Psoas muscle (tissue), 8 donors: ENCODE results near the gene FLYWCH1. TPM values are rescaled to one million over a fixed set of nuclear protein-coding genes. Genes with fewer than 3 reads are reported as not detected.

ENCODE experiments used
- ATAC-seq, 4 donors: fragments of 200-7000 bp; cut with Tn5 transposase; one replicate each; pipeline ENCODE4 v1.9.1; 2020; ENCODE audit warnings: moderate library complexity in 3 of 4, mild to moderate bottlenecking in 2 of 4
- DNase-seq, 2 donors: peaks; one replicate each; pipeline ENCODE4 v3.0.0-alpha.2; 2020
- H3K27ac ChIP-seq: fragments of 200-600 bp; one replicate; pipeline ENCODE4 v1.8.0; 2022
- H3K27me3 ChIP-seq, 3 donors: fragments of 200-600 bp in 1 of 3; one replicate each; pipeline versions ENCODE4 v1.6.1 to v1.8.0; 2013 to 2022; ENCODE audit warnings: low read length in 2 of 3, mild to moderate bottlenecking in 2 of 3, moderate library complexity in 1 of 3; ENCODE audit not compliant: insufficient read depth in 3 of 3
- H3K36me3 ChIP-seq, 2 donors: fragments of 200-600 bp in 1 of 2; one replicate each; pipeline versions ENCODE4 v1.6.1 to v1.8.0; 2013 to 2022; ENCODE audit warnings: low read depth in 1 of 2, mild to moderate bottlenecking in 1 of 2, moderate library complexity in 1 of 2; ENCODE audit not compliant: insufficient read depth in 1 of 2
- H3K4me1 ChIP-seq: fragments of 200-600 bp; one replicate; pipeline ENCODE4 v1.8.0; 2022
- H3K4me3 ChIP-seq: fragments of 200-600 bp; one replicate; pipeline ENCODE4 v1.8.0; 2022; ENCODE audit warnings: mild to moderate bottlenecking
- H3K9me3 ChIP-seq: fragments of 200-600 bp; one replicate; pipeline ENCODE4 v1.8.0; 2022
- WGBS, 3 donors: extraction: QIAGEN DNeasy Blood & Tissue Kit; methylation state at CpG; one replicate each; pipeline versions ENCODE4 v1.1.6 to v1.1.7; 2013; 5-methylcytosine and 5-hydroxymethylcytosine counted together
- intact Hi-C, 2 donors: fragments of 100-400 bp; cut with DNase I; formaldehyde crosslinking; loops; one replicate each; pipeline versions ENCODE4 v1.11.0 to v1.14.2; 2022
- polyA plus RNA-seq, 3 donors: library from polyadenylated mRNA; stranded (reverse); fragments of 200-250 nt; gene quantifications; one replicate each; pipeline ENCODE4 v1.2.3, GENCODE V29; 2013
- total RNA-seq, 4 donors: library from RNA; stranded (reverse); fragmentation: NEBNext Ultra II Directional in 2 of 4; extraction: Animal tissue kit (Norgen Biotek cat#: 25700) in 2 of 4; gene quantifications; one replicate each; pipeline versions ENCODE4 v1.2.1 to v1.2.4, GENCODE V29; 2021 to 2023
- TF ChIP-seq, protein P1 (sequence below): fragments of 200-600 bp; IDR thresholded peaks from one replicate; pipeline ENCODE4 v1.8.0; 2022; ENCODE audit warnings: antibody characterized with exemption
- donor health status: healthy with polysubstance abuse.
- donor health status: DM: no; HTN: no; CAD: no; lungs with moderate emphysema.
- donor health status: Bipolar disorder and iron deficiency.
- donor health status: healthy.
- donor health status: DM: yes; HTN: yes; CAD: no.
- donor health status: DM: no; HTN: no; CAD: no.
- donor health status: DM: no; HTN: no; CAD: no.
- donor health status: DM: yes; HTN: yes; CAD: no.

The FLYWCH1 gene
- total and polyA plus RNA-seq, 7 donors = 21.2 to 65.2 (median 38.2) TPM

GRCh38 chr16:2975161-2975795 is 63.5 kb downstream of the FLYWCH1 start:
- intact Hi-C loops = no loop called here
- Histone ChIP-seq H3K4me1 (peaks cover 7% of the 10 kb centered on the region), H3K27ac (no peak overlapping the region), H3K36me3 (no peaks in the 10 kb centered on the region), H3K27me3 (peaks cover 0 to 6% (median 2%) of the 10 kb centered on the region in 3 donors), H3K4me3 (no peak overlapping the region), H3K9me3 (no peaks in the 10 kb centered on the region)
- 94 to 96% (median 96%) methylated on average over 28 of the region's 28 CpGs for WGBS, 3 donors
- no peak for ATAC-seq
- TF ChIP-seq, protein P1, sequence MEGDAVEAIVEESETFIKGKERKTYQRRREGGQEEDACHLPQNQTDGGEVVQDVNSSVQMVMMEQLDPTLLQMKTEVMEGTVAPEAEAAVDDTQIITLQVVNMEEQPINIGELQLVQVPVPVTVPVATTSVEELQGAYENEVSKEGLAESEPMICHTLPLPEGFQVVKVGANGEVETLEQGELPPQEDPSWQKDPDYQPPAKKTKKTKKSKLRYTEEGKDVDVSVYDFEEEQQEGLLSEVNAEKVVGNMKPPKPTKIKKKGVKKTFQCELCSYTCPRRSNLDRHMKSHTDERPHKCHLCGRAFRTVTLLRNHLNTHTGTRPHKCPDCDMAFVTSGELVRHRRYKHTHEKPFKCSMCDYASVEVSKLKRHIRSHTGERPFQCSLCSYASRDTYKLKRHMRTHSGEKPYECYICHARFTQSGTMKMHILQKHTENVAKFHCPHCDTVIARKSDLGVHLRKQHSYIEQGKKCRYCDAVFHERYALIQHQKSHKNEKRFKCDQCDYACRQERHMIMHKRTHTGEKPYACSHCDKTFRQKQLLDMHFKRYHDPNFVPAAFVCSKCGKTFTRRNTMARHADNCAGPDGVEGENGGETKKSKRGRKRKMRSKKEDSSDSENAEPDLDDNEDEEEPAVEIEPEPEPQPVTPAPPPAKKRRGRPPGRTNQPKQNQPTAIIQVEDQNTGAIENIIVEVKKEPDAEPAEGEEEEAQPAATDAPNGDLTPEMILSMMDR = no peak
- no peak for DNase-seq

GRCh38 chr16:2976201-2976600 is 64.5 kb downstream of the FLYWCH1 start:
- no peak overlapping the region for H3K4me3 ChIP-seq
- 43 to 51% (median 44%) methylated on average over 7 of the region's 7 CpGs for WGBS, 3 donors
- H3K27me3 ChIP-seq = peaks cover 0 to 6% (median 2%) of the 10 kb centered on the region in 3 donors
- no peaks in the 10 kb centered on the region for H3K4me1 ChIP-seq
- H3K27ac ChIP-seq = no peak overlapping the region
- H3K9me3 ChIP-seq = no peaks in the 10 kb centered on the region
- intact Hi-C loops = no loop called here
- ATAC-seq = no peak
- TF ChIP-seq, protein P1 = no peak
- H3K36me3 ChIP-seq = no peaks in the 10 kb centered on the region
- DNase-seq = no peak

GRCh38 chr16:2976673-2977072 is 64.9 kb downstream of the FLYWCH1 start:
- DNase-seq (no peak), ATAC-seq (no peak)
- Histone ChIP-seq H3K9me3 (no peaks in the 10 kb centered on the region), H3K4me3 (no peak overlapping the region), H3K36me3 (no peaks in the 10 kb centered on the region), H3K4me1 (no peaks in the 10 kb centered on the region), H3K27me3 (peaks cover 0 to 6% (median 2%) of the 10 kb centered on the region in 3 donors), H3K27ac (no peak overlapping the region)
- intact Hi-C loops = no loop called here
- 67 to 84% (median 68%) methylated on average over 14 to 15 of the region's 15 CpGs for WGBS, 3 donors
- TF ChIP-seq, protein P1 = no peak

- H3K9me3 ChIP-seq = no peaks in the 10 kb centered on the region
- ATAC-seq (no peak), DNase-seq (no peak)
- no peak overlapping the region for H3K27ac ChIP-seq
- H3K27me3 ChIP-seq = peaks cover 0 to 6% (median 2%) of the 10 kb centered on the region in 3 donors
- TF ChIP-seq, protein P1 = no peak
- no peaks in the 10 kb centered on the region for H3K36me3 ChIP-seq
- WGBS, 3 donors = 77 to 84% (median 82%) methylated on average over 6 of the region's 6 CpGs
- no peak overlapping the region for H3K4me3 ChIP-seq
- intact Hi-C loops = no loop called here
- no peaks in the 10 kb centered on the region for H3K4me1 ChIP-seq
These were observed 65.7 kb downstream of the FLYWCH1 start for GRCh38 chr16:2977440-2977839.
